ENCODE results near the gene KIAA1671. TPM values are rescaled to one million over a fixed set of nuclear protein-coding genes. Genes with fewer than 3 reads are reported as not detected.

KIAA1671 gene
- total RNA-seq, 1 donor from 2014 or later = 40.7 TPM

- Histone ChIP-seq H3K9me3 (no peaks in the 10 kb centered on the region), H3K27me3 (ENCODE audit: low read depth) (no peaks in the 10 kb centered on the region), H3K36me3 (peaks cover 5% of the 10 kb centered on the region), H3K4me3 (no peak overlapping the region), H3K4me1 (peaks cover 25% of the 10 kb centered on the region), H3K27ac (peak overlapping the region; percentile 49)
- TF ChIP-seq CTCF (IDR thresholded peaks at IDR 0.05) = peak; percentile 32
- ATAC-seq (peak in 1 of 2 donors; percentile 28), DNase-seq (no peak)
- intact Hi-C loops (cut with DNase I) = loop anchor here (5.0 kb wide), 1 partner anchor 71 kb away; no protein-coding TSS in a partner anchor
Observed at GRCh38 chr22:25027959-25028840, 75.7 kb downstream of the KIAA1671 start.

- H3K9me3 ChIP-seq = no peaks in the 10 kb centered on the region
- H3K4me1 ChIP-seq = peaks cover 25% of the 10 kb centered on the region
- peak overlapping the region; percentile 49 for H3K27ac ChIP-seq
- peaks cover 6% of the 10 kb centered on the region for H3K36me3 ChIP-seq
- no peak overlapping the region for H3K4me3 ChIP-seq
- intact Hi-C loops (cut with DNase I) = loop anchor here (5.0 kb wide), 1 partner anchor 71 kb away; no protein-coding TSS in a partner anchor
- no peak for TF ChIP-seq CTCF (IDR thresholded peaks at IDR 0.05)
- ATAC-seq = no peak
- DNase-seq = no peak
- H3K27me3 ChIP-seq (ENCODE audit: low read depth) = no peaks in the 10 kb centered on the region
Observed at GRCh38 chr22:25028841-25029141, 76.3 kb downstream of the KIAA1671 start.

- no peak overlapping the region for H3K4me3 ChIP-seq
- intact Hi-C loops (cut with DNase I) = loop anchor here (5.0 kb wide), 1 partner anchor 72 kb away; no protein-coding TSS in a partner anchor
- peak overlapping the region; percentile 49 for H3K27ac ChIP-seq
- no peaks in the 10 kb centered on the region for H3K27me3 ChIP-seq (ENCODE audit: low read depth)
- H3K4me1 ChIP-seq = peaks cover 25% of the 10 kb centered on the region
- DNase-seq (no peak), ATAC-seq (no peak)
- peaks cover 6% of the 10 kb centered on the region for H3K36me3 ChIP-seq
- TF ChIP-seq CTCF (IDR thresholded peaks at IDR 0.05) = no peak
- no peaks in the 10 kb centered on the region for H3K9me3 ChIP-seq
Observed at GRCh38 chr22:25029181-25029580, 76.7 kb downstream of the KIAA1671 start.

- Histone ChIP-seq H3K9me3 (no peaks in the 10 kb centered on the region), H3K4me1 (peaks cover 20% of the 10 kb centered on the region), H3K4me3 (no peak overlapping the region), H3K27me3 (ENCODE audit: low read depth) (no peaks in the 10 kb centered on the region), H3K27ac (no peak overlapping the region), H3K36me3 (peaks cover 6% of the 10 kb centered on the region)
- ATAC-seq (peak; percentile 54 to 58), DNase-seq (no peak)
- no peak for TF ChIP-seq CTCF (IDR thresholded peaks at IDR 0.05)
- intact Hi-C loops (cut with DNase I) = no loop called here
Observed at GRCh38 chr22:25030636-25031035, 78.1 kb downstream of the KIAA1671 start.

GRCh38 chr22:25032066-25032465, 79.5 kb downstream of the KIAA1671 start:
- H3K27me3 ChIP-seq (ENCODE audit: low read depth) = no peaks in the 10 kb centered on the region
- H3K9me3 ChIP-seq = no peaks in the 10 kb centered on the region
- DNase-seq (no peak), ATAC-seq (no peak)
- intact Hi-C loops (cut with DNase I) = no loop called here
- TF ChIP-seq CTCF (IDR thresholded peaks at IDR 0.05) = no peak
- H3K27ac ChIP-seq = no peak overlapping the region
- peaks cover 15% of the 10 kb centered on the region for H3K4me1 ChIP-seq
- peaks cover 6% of the 10 kb centered on the region for H3K36me3 ChIP-seq
- H3K4me3 ChIP-seq = no peak overlapping the region

All from lower lobe of right lung (tissue), 2 donors.